ENCODE results near the gene TNKS1BP1. TPM values are rescaled to one million over a fixed set of nuclear protein-coding genes. Genes with fewer than 3 reads are reported as not detected.

TNKS1BP1 gene
- total RNA-seq, 1 donor from 2014 or later = 198 TPM

- H3K27ac Mint-ChIP-seq (ENCODE audit: unreplicated experiment) = no peak overlapping the region
- TF ChIP-seq CTCF (IDR thresholded peaks at IDR 0.05; ENCODE audit: partially characterized antibody, unreplicated experiment) = no peak
- H3K27me3 Mint-ChIP-seq (ENCODE audit: unreplicated experiment) = peaks cover 9% of the 10 kb centered on the region
- no peak overlapping the region for H3K4me3 Mint-ChIP-seq (ENCODE audit: unreplicated experiment)
- DNase-seq = no peak
- no peaks in the 10 kb centered on the region for H3K36me3 Mint-ChIP-seq (ENCODE audit: unreplicated experiment)
- peaks cover 9% of the 10 kb centered on the region for H3K9me3 Mint-ChIP-seq (ENCODE audit: unreplicated experiment)
- peaks cover 21% of the 10 kb centered on the region for H3K4me1 Mint-ChIP-seq (ENCODE audit: low read depth, unreplicated experiment)
Measured at GRCh38 chr11:57332694-57333440, 8.1 kb upstream of the TNKS1BP1 start.

- Mint-ChIP-seq H3K27me3 (ENCODE audit: unreplicated experiment) (peaks cover 7% of the 10 kb centered on the region), H3K4me3 (ENCODE audit: unreplicated experiment) (no peak overlapping the region), H3K27ac (ENCODE audit: unreplicated experiment) (no peak overlapping the region), H3K4me1 (ENCODE audit: low read depth, unreplicated experiment) (peaks cover 17% of the 10 kb centered on the region), H3K36me3 (ENCODE audit: unreplicated experiment) (no peaks in the 10 kb centered on the region), H3K9me3 (ENCODE audit: unreplicated experiment) (peaks cover 8% of the 10 kb centered on the region)
- no peak for DNase-seq
- TF ChIP-seq CTCF (IDR thresholded peaks at IDR 0.05; ENCODE audit: partially characterized antibody, unreplicated experiment) = no peak
Measured at GRCh38 chr11:57331720-57332119, 7.0 kb upstream of the TNKS1BP1 start.

GRCh38 chr11:57330029-57330428 is 5.3 kb upstream of the TNKS1BP1 start:
- TF ChIP-seq CTCF (IDR thresholded peaks at IDR 0.05; ENCODE audit: partially characterized antibody, unreplicated experiment) = no peak
- Mint-ChIP-seq H3K27ac (ENCODE audit: unreplicated experiment) (no peak overlapping the region), H3K4me3 (ENCODE audit: unreplicated experiment) (no peak overlapping the region), H3K4me1 (ENCODE audit: low read depth, unreplicated experiment) (peaks cover 17% of the 10 kb centered on the region), H3K27me3 (ENCODE audit: unreplicated experiment) (peaks cover 8% of the 10 kb centered on the region), H3K9me3 (ENCODE audit: unreplicated experiment) (peaks cover 19% of the 10 kb centered on the region), H3K36me3 (ENCODE audit: unreplicated experiment) (no peaks in the 10 kb centered on the region)
- no peak for DNase-seq

GRCh38 chr11:57327721-57328120 is 3.0 kb upstream of the TNKS1BP1 start:
- H3K4me3 Mint-ChIP-seq (ENCODE audit: unreplicated experiment) = no peak overlapping the region
- H3K27ac Mint-ChIP-seq (ENCODE audit: unreplicated experiment) = peak overlapping the region; percentile 54
- no peaks in the 10 kb centered on the region for H3K36me3 Mint-ChIP-seq (ENCODE audit: unreplicated experiment)
- H3K4me1 Mint-ChIP-seq (ENCODE audit: low read depth, unreplicated experiment) = peaks cover 16% of the 10 kb centered on the region
- peaks cover 23% of the 10 kb centered on the region for H3K9me3 Mint-ChIP-seq (ENCODE audit: unreplicated experiment)
- DNase-seq = no peak
- H3K27me3 Mint-ChIP-seq (ENCODE audit: unreplicated experiment) = peaks cover 22% of the 10 kb centered on the region
- TF ChIP-seq CTCF (IDR thresholded peaks at IDR 0.05; ENCODE audit: partially characterized antibody, unreplicated experiment) = no peak

GRCh38 chr11:57325735-57326048 is 940 bp upstream of the TNKS1BP1 start:
- Mint-ChIP-seq H3K4me1 (ENCODE audit: low read depth, unreplicated experiment) (peaks cover 33% of the 10 kb centered on the region), H3K9me3 (ENCODE audit: unreplicated experiment) (peaks cover 25% of the 10 kb centered on the region), H3K27ac (ENCODE audit: unreplicated experiment) (peak overlapping the region; percentile 99), H3K36me3 (ENCODE audit: unreplicated experiment) (no peaks in the 10 kb centered on the region), H3K27me3 (ENCODE audit: unreplicated experiment) (peaks cover 28% of the 10 kb centered on the region), H3K4me3 (ENCODE audit: unreplicated experiment) (peak overlapping the region; percentile 97)
- no peak for TF ChIP-seq CTCF (IDR thresholded peaks at IDR 0.05; ENCODE audit: partially characterized antibody, unreplicated experiment)
- DNase-seq = no peak
